ENCODE data around the gene OR10H1.
"Not testable (repeated sequence)": the region's sequence is repeated elsewhere in the genome, so short reads cannot be mapped to it uniquely, and the experiment has no call there.

Gene OR10H1

GRCh38 chr19:15828611-15829305 lies 13.3 kb upstream of the OR10H1 start:
- DNase-seq (ENCODE audit: low read depth) = not testable (repeated sequence)

GRCh38 chr19:15828121-15828610 lies 12.7 kb upstream of the OR10H1 start:
- no peak for DNase-seq (ENCODE audit: low read depth)

DNA sequence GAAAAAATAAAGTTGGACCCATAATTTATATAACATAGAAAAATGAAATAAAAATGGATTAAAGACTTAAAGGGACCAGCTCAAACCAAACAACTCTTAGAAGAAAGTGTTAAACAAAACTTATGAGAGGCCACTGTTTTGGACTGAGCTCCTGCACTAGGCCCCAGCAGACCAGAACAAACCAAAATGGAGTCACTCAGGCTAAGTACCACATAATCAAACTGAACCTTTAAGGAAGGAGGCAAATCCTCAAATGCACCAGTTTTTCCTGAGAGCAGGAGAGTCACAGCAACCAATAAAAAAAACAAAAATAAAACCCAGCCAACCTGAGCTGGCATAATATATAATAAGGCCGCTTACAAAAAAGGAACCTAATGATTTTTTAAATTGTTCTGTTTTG lies 10.3 kb upstream of the OR10H1 start:
- no peak for DNase-seq (ENCODE audit: low read depth)

DNA sequence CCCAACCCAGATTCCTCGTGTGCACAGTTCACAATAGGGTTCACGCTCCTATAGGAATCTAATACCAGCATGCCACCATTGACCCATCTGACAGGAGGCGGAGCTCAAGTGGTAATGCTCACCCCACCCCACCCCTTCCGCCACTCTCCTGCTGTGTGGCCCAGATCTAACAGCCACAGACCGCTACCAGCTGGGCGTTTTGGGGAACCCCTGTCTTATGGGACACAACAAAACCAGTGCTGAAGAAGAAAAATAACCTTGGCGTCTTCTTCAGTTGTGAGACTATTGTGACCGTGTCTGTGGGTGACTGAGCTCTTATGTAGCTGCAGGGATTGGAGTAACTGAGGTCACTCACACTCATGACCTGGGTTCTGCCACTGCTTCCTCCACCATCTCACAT lies 5.2 kb upstream of the OR10H1 start:
- DNase-seq (ENCODE audit: low read depth) = no peak

GRCh38 chr19:15813916-15814315 lies 1.5 kb downstream of the OR10H1 start:
- no peak for DNase-seq (ENCODE audit: low read depth)

DNA sequence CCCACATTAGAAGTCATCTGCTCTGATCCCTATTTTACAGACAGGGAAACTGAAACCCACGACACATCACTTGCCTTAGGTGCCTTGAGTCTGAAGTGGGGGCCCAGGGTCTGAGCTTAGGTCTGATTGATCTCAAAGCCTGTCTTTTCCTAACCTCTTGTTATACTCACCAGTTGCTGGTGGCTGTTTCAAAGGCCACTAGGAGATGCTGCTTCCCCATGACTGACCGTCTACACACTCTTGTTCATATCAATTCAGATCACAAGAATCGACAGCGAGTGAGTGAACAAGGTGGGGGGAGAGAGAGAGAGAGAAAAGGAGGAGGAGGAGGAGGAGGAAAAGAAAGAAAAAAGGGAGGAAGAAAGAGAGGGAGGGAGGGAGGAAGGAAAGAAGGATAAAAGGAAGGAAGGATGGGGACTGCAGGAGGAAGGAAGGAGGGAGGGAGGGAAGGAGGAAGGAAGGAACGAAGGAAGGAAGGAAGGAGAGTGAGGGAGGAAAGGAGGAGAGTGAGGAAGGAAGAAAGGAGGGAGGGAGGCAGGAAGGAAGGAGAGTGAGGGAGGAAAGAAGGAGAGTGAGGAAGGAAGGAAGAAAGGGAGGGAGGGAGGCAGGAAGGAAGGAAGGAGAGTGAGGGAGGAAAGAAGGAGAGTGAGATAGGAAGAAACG lies 3.3 kb downstream of the OR10H1 start:
- no peak for DNase-seq (ENCODE audit: low read depth)

- DNase-seq (ENCODE audit: low read depth) = no peak
These were observed 4.0 kb downstream of the OR10H1 start for GRCh38 chr19:15811476-15811875.

- DNase-seq (ENCODE audit: low read depth) = no peak
These were observed 5.1 kb downstream of the OR10H1 start for GRCh38 chr19:15810335-15810734.

DNA sequence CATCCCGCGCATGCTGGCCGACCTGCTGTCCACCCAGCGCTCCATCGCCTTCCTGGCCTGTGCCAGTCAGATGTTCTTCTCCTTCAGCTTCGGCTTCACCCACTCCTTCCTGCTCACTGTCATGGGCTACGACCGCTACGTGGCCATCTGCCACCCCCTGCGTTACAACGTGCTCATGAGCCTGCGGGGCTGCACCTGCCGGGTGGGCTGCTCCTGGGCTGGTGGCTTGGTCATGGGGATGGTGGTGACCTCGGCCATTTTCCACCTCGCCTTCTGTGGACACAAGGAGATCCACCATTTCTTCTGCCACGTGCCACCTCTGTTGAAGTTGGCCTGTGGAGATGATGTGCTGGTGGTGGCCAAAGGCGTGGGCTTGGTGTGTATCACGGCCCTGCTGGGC lies 21.2 kb downstream of the OR10H1 start:
- DNase-seq (ENCODE audit: low read depth) = not testable (repeated sequence)

DNA sequence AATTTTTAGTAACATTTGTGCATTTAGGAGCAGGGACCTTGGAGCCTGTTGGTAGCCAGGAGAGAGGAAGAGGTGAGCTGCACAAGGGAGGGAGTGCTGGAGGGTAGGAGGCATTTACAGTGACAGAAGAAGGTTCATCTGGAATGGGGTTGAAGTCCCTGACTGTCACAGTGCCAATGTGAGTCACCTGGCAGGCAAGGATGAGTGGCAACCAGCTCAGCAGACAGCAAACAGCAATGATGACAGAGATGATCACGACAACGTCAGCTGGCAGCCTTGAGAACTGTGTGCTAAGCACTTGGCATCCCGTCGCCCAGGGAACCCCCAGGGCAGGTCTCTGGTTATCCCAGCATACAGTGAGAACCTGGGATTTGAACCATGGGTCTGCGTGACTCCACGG lies 25.4 kb downstream of the OR10H1 start:
- DNase-seq (ENCODE audit: low read depth) = no peak

DNA sequence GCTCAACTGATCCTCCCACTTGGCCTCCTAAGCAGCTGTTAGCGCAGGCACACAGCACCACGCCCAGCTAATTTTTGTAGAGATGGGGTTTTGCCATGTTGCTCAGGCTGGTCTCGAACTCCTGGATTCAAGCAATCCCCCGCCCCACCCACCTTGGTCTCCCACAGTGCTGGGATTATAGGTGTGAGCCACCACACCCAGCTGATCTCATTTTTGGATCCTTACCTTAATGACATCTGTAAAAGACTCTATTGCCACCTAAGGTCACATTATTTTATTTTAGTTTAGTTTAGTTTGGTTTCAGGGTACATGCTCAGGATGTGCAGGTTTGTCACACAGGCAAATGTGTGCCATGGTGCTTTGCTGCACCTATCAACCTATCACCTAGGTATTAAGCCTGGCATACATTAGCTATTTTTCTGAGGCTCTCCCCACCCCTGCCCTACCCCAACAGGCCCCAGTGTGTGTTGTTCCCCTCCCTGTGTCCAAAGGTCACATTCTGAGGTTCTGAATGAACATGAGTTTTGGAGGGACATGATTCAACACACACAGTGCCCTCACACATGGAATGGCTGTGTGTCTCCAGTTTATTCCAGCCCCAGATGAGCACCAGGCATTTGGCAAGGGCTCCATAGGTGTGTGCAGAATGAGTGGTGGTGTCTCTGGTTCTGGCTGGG lies 26.7 kb downstream of the OR10H1 start:
- no peak for DNase-seq (ENCODE audit: low read depth)

GRCh38 chr19:15787611-15788155 lies 27.8 kb downstream of the OR10H1 start, which contains the start of gene OR10H5:
OR10H5 (plus strand) TSS chr19:15787661; CDS start chr19:15794049, 6,388 bp downstream.
- DNase-seq (ENCODE audit: low read depth) = no peak

DNA sequence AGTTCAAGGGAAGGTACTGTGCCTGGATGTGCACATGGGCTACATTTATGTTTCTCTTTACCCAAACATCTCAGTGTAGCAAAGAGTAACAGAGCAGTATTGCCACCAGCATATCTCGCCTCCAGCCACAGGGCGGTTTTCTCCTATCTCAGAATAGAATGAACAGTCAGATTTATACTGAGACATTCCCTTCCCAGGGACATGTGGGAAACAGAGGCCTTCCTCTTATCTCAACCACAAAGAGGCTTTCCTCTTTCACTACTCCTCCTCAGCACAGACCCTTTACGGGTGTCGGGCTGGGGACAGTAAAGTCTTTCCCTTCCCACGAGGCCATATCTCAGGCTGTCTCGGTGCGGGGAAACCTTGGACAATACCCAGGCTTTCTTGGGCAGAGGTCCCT lies 32.6 kb downstream of the OR10H1 start:
- DNase-seq (ENCODE audit: low read depth) = not testable (repeated sequence)

- DNase-seq (ENCODE audit: low read depth) = no peak
These were observed 33.3 kb downstream of the OR10H1 start for GRCh38 chr19:15782211-15782610.

DNA sequence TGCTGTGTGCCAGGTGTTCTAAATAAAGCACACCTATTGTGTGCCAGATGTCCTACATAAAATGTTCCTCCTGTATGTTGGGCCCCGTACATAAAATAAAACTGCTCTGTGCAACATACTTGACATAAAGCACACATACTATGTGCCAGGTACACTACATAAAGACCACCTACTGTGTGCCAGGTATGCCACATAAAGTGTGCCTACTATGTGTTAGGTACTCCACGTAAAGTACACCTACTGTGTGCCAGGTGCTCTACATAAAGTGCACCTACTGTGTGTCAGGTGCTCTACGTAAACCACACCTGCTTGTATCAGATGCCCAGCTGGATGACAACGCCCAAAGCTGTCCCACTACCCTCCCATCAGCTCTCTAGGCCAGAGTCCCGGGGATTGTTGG lies 33.8 kb downstream of the OR10H1 start:
- DNase-seq (ENCODE audit: low read depth) = no peak

DNA sequence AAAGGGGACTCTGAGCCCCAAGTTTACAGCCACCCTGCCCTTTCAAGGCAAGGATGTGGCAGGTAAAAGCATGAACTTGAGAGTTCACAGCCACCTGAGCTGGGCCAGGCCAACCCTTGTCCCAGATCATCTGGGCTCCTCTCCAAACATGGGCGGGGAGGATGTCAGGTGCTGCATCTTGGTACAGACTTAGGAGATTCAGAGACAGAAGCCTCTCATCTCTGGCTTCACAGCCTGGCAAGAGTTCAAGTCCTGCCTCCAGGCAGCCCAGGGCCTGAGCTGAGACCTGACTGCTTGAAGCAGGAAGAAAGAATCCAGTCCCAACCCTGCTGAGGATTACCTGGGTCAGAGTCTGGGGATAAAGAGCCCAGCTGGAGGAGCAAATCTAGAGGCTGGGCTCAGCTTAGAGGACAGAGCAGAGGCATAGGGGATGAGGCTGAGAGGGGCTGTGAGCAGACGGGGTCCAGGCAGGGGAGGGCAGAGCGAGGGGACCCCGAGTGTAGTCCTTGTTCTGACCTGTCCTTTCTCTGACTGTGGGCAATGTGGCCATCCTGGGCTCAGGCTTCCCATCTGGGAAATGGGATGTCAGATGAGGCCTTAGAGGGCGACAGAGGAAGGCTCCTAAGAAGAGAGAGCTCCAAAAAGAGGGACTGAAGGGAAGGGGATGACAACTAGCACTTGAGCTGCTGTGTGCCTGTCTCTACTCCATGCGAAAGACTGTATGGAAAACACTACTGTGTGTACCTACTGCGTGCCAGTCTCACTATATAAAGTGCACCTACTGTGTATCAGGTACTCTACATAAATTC lies 34.6 kb downstream of the OR10H1 start:
- no peak for DNase-seq (ENCODE audit: low read depth)

DNA sequence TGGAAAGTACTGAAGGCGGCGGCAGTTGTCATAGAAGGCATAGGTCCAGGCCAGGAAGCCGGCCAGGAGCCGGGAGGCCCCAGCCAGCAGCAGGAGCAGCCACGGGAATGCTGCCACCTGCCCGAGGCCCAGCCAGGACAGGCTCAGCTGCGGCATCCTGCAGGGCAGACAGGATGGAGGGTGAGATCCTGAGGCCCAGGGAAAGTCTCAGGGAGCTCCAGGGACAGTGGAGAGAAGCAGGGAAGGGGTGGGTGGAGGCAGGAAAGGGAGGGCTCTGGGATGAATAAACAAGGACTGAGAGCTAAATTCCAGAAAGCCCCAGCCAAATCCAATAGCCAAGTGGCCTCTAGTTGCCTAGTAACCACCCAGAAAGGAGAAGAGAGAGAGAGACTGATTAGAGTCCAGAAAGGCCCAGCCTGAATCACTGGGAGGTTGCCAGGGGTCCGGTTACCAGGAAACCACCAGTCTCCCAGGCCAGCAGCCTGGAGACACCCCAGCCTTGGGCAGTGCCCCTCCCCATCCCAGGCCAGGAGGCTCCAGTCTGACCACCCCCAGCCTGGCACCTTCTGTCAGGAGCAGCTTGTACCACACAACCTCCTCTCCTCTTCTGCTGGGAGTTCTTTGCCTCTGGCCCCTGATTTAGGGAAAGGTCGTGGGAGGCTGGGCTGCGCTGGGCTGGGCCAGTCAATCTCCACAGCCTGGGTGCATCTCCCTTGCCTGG lies 35.5 kb downstream of the OR10H1 start:
- no peak for DNase-seq (ENCODE audit: low read depth)

- DNase-seq (ENCODE audit: low read depth) = no peak
These were observed 38.2 kb downstream of the OR10H1 start for GRCh38 chr19:15776991-15777970.

DNA sequence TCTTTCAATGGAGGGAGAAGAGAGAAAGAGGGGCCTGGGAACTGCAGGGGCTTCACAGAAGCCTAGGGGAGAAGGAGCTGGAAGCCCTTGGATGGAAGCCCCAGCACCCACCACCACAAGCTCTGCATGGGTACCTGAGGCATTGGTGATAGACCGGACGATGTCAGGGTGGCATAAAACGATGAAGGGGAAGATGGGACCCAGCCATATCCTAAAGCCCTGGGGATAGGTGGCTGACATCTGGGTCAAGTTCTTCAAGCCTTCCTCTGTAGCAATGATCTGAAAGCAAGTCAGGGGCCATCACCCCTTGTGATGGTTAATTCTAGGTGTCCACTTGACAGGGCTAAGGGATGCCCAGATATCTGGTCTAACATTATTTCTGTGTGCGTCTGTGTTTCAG lies 39.2 kb downstream of the OR10H1 start:
- no peak for DNase-seq (ENCODE audit: low read depth)

GRCh38 chr19:15775249-15775648 lies 40.2 kb downstream of the OR10H1 start:
- no peak for DNase-seq (ENCODE audit: low read depth)

All from non-pigmented ciliary epithelial cell (primary cell).